Activated effector memory CD4-positive, alpha-beta T cell treated with Interleukin-2 at 50 U/mL for 16 hours (primary cell): ENCODE data around the gene SNX24.
"Not testable (repeated sequence)": the region's sequence is repeated elsewhere in the genome, so short reads cannot be mapped to it uniquely, and the experiment has no call there.

Source experiments
- DNase-seq: peaks from one replicate; pipeline ENCODE4 v3.0.0-alpha.2; 2020

The SNX24 gene

GRCh38 chr5:122971333-122971732 is 125.9 kb downstream of the SNX24 start:
- no peak for DNase-seq

- DNase-seq, result no peak
Observed at GRCh38 chr5:122972877-122973276, 127.5 kb downstream of the SNX24 start.

- not testable (repeated sequence) for DNase-seq
Observed at GRCh38 chr5:122973759-122974158, 128.3 kb downstream of the SNX24 start.

- not testable (repeated sequence) for DNase-seq
Observed at GRCh38 chr5:122974251-122974650, 128.8 kb downstream of the SNX24 start.

- DNase-seq, result no peak
Observed at GRCh38 chr5:122977319-122977718, 131.9 kb downstream of the SNX24 start.

GRCh38 chr5:122978068-122978467 is 132.7 kb downstream of the SNX24 start:
- DNase-seq, result no peak

GRCh38 chr5:122978644-122979297 is 133.4 kb downstream of the SNX24 start:
- DNase-seq, result no peak

- DNase-seq, result no peak
Observed at GRCh38 chr5:122981846-122982245, 136.4 kb downstream of the SNX24 start.

GRCh38 chr5:122982376-122982775 is 137.0 kb downstream of the SNX24 start:
- DNase-seq, result no peak

- DNase-seq, result no peak
Observed at GRCh38 chr5:122984425-122984824, 139.0 kb downstream of the SNX24 start.

GRCh38 chr5:122985006-122985700 is 139.7 kb downstream of the SNX24 start:
- no peak for DNase-seq

GRCh38 chr5:122985954-122986721 is 140.7 kb downstream of the SNX24 start:
- no peak for DNase-seq

GRCh38 chr5:122996091-122996490 is 150.7 kb downstream of the SNX24 start:
- DNase-seq, result no peak

- no peak for DNase-seq
Observed at GRCh38 chr5:122997294-122997693, 151.9 kb downstream of the SNX24 start.

- no peak for DNase-seq
Observed at GRCh38 chr5:122999947-123000563, 154.6 kb downstream of the SNX24 start.

GRCh38 chr5:123000731-123001130 is 155.3 kb downstream of the SNX24 start:
- DNase-seq, result no peak

- DNase-seq, result no peak
Observed at GRCh38 chr5:123001808-123002207, 156.4 kb downstream of the SNX24 start.

- no peak for DNase-seq
Observed at GRCh38 chr5:123007182-123007581, 161.8 kb downstream of the SNX24 start.

GRCh38 chr5:123007754-123008153 is 162.3 kb downstream of the SNX24 start:
- no peak for DNase-seq

- DNase-seq, result no peak
Observed at GRCh38 chr5:123012321-123012720, 166.9 kb downstream of the SNX24 start.

GRCh38 chr5:123014689-123015088 is 169.3 kb downstream of the SNX24 start:
- no peak for DNase-seq

- DNase-seq, result no peak
Observed at GRCh38 chr5:123028222-123028621, 182.8 kb downstream of the SNX24 start.

GRCh38 chr5:123033157-123033671 is 187.8 kb downstream of the SNX24 start:
- DNase-seq, result no peak
